Inferior parietal cortex (tissue), 1 donor: ENCODE data around the gene E2F6.
"Not testable (repeated sequence)": the region's sequence is repeated elsewhere in the genome, so short reads cannot be mapped to it uniquely, and the experiment has no call there.

Experiments used
- DNase-seq: peaks from one replicate; pipeline ENCODE4 v3.0.0-alpha.2; 2016; ENCODE audit errors: extremely low spot score

The E2F6 gene

GRCh38 chr2:11414372-11415124 is 51.4 kb downstream of the E2F6 start:
- DNase-seq = no peak

GRCh38 chr2:11412449-11412810 is 53.5 kb downstream of the E2F6 start:
- no peak for DNase-seq

- peak; percentile 81 for DNase-seq
These were observed 54.1 kb downstream of the E2F6 start for GRCh38 chr2:11411768-11412448.

GRCh38 chr2:11411244-11411643 is 54.7 kb downstream of the E2F6 start:
- DNase-seq = no peak

- DNase-seq = no peak
These were observed 55.9 kb downstream of the E2F6 start for GRCh38 chr2:11410101-11410500.

- no peak for DNase-seq
These were observed 56.4 kb downstream of the E2F6 start for GRCh38 chr2:11409572-11409959.

- DNase-seq = no peak
These were observed 56.9 kb downstream of the E2F6 start for GRCh38 chr2:11408959-11409571.

GRCh38 chr2:11407413-11407812 is 58.5 kb downstream of the E2F6 start:
- DNase-seq = no peak

GRCh38 chr2:11406958-11407381 is 59.0 kb downstream of the E2F6 start:
- DNase-seq = peak; percentile 69

- DNase-seq = no peak
These were observed 59.5 kb downstream of the E2F6 start for GRCh38 chr2:11406267-11406957.

- DNase-seq = no peak
These were observed 60.2 kb downstream of the E2F6 start for GRCh38 chr2:11405599-11406266.

- not testable (repeated sequence) for DNase-seq
These were observed 60.9 kb downstream of the E2F6 start for GRCh38 chr2:11405074-11405406.

GRCh38 chr2:11404376-11405073 is 61.4 kb downstream of the E2F6 start:
- no peak for DNase-seq

- DNase-seq = no peak
These were observed 63.5 kb downstream of the E2F6 start for GRCh38 chr2:11402436-11402835.

- no peak for DNase-seq
These were observed 66.6 kb downstream of the E2F6 start for GRCh38 chr2:11399438-11399762.

- DNase-seq = no peak
These were observed 67.1 kb downstream of the E2F6 start for GRCh38 chr2:11398750-11399437.

- DNase-seq = no peak
These were observed 68.4 kb downstream of the E2F6 start for GRCh38 chr2:11397513-11397912.

GRCh38 chr2:11396467-11397445 is 69.2 kb downstream of the E2F6 start:
- no peak for DNase-seq

- no peak for DNase-seq
These were observed 69.9 kb downstream of the E2F6 start for GRCh38 chr2:11396021-11396420.

- no peak for DNase-seq
These were observed 70.6 kb downstream of the E2F6 start for GRCh38 chr2:11395389-11395788.
